Activated naive CD8-positive, alpha-beta T cell treated with anti-CD3 and anti-CD28 coated beads, Interleukin-2, amount 10 ng/mL, durations not matched to agents 7 days and 5 days (primary cell): ENCODE data around the gene ZNF500. TPM values are rescaled to one million over a fixed set of nuclear protein-coding genes. Genes with fewer than 3 reads are reported as not detected.
A peak's percentile ranks its signal among the peaks of the same experiment; 100 is the strongest.

ENCODE experiments used
- ATAC-seq: fragments of 150-1000 bp; cut with Tn5 transposase; one replicate; pipeline ENCODE4 v1.10.0; 2021; ENCODE audit warnings: low read depth, moderate library complexity
- POLR2A ChIA-PET: fragments of 350-600 bp; sonication (Branson Sonifier 250); formaldehyde crosslinking; loops from one replicate; lab custom pipeline; 2021; ENCODE audit warnings: antibody characterized with exemption; lab: Charles Lee
- DNase-seq: peaks from one replicate; pipeline ENCODE4 v3.0.0; 2021
- H3K27ac Mint-ChIP-seq: one replicate; pipeline ENCODE4 v1.8.0; 2022; ENCODE audit warnings: mild to moderate bottlenecking, mixed read lengths
- H3K27me3 Mint-ChIP-seq: one replicate; pipeline ENCODE4 v1.8.0; 2022; ENCODE audit warnings: mild to moderate bottlenecking, moderate library complexity, mixed read lengths
- H3K36me3 Mint-ChIP-seq: one replicate; pipeline ENCODE4 v1.8.0; 2021; ENCODE audit warnings: mild to moderate bottlenecking, mixed read lengths
- H3K4me1 Mint-ChIP-seq: one replicate; pipeline ENCODE4 v1.8.0; 2021; ENCODE audit warnings: mixed read lengths
- H3K4me3 Mint-ChIP-seq: one replicate; pipeline ENCODE4 v1.8.0; 2022; ENCODE audit warnings: mild to moderate bottlenecking, moderate library complexity, mixed read lengths
- H3K9me3 Mint-ChIP-seq: one replicate; pipeline ENCODE4 v1.8.0; 2021; ENCODE audit warnings: mixed read lengths
- total RNA-seq, 2 experiments: library from RNA; stranded (reverse); gene quantifications; one replicate each; pipeline ENCODE4 v1.2.3, GENCODE V29; 2021

ZNF500 gene
- total RNA-seq, 2 experiments from 2014 or later, result 22.5 to 23.8 TPM

GRCh38 chr16:4755687-4756086 lies 11.3 kb downstream of the ZNF500 start:
- Mint-ChIP-seq H3K36me3 (peaks cover 23% of the 10 kb centered on the region), H3K4me3 (no peak overlapping the region), H3K4me1 (no peaks in the 10 kb centered on the region), H3K9me3 (no peaks in the 10 kb centered on the region), H3K27me3 (no peaks in the 10 kb centered on the region), H3K27ac (no peak overlapping the region)
- ATAC-seq (no peak), DNase-seq (no peak)
- POLR2A ChIA-PET, result no interaction called here

DNA sequence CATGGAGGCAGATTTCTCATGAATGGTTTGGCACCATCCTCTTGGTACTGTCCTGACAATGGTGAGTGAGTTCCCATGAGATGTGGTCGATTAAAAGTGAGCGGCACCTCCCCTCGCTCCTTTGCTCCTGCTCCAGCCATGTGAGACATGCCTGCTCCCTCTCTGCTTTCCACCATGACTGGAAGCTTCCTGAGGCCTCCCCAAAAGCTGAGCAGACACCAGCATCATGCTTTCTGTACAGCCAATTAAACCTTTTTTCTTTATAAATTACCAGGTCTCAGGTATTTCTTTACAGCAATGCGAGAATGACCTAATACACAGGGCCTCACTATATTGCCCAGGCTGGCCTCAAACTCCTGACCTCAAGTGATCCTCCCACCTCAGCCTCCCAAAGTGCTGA lies 12.1 kb downstream of the ZNF500 start:
- POLR2A ChIA-PET, result no interaction called here
- ATAC-seq, result no peak
- no peaks in the 10 kb centered on the region for H3K4me1 Mint-ChIP-seq
- no peak overlapping the region for H3K27ac Mint-ChIP-seq
- no peak for DNase-seq
- no peaks in the 10 kb centered on the region for H3K27me3 Mint-ChIP-seq
- no peak overlapping the region for H3K4me3 Mint-ChIP-seq
- H3K36me3 Mint-ChIP-seq, result peaks cover 23% of the 10 kb centered on the region
- no peaks in the 10 kb centered on the region for H3K9me3 Mint-ChIP-seq

- ATAC-seq (no peak), DNase-seq (no peak)
- peaks cover 17% of the 10 kb centered on the region for H3K36me3 Mint-ChIP-seq
- peaks cover 6% of the 10 kb centered on the region for H3K4me1 Mint-ChIP-seq
- no peak overlapping the region for H3K27ac Mint-ChIP-seq
- H3K4me3 Mint-ChIP-seq, result no peak overlapping the region
- no peaks in the 10 kb centered on the region for H3K9me3 Mint-ChIP-seq
- no peaks in the 10 kb centered on the region for H3K27me3 Mint-ChIP-seq
- POLR2A ChIA-PET, result no interaction called here
Observed at GRCh38 chr16:4753227-4753626, 13.7 kb downstream of the ZNF500 start.

GRCh38 chr16:4752351-4753100 lies 14.4 kb downstream of the ZNF500 start:
- Mint-ChIP-seq H3K36me3 (peaks cover 17% of the 10 kb centered on the region), H3K4me1 (peaks cover 13% of the 10 kb centered on the region), H3K4me3 (no peak overlapping the region), H3K27me3 (no peaks in the 10 kb centered on the region), H3K27ac (no peak overlapping the region), H3K9me3 (no peaks in the 10 kb centered on the region)
- no peak for DNase-seq
- no peak for ATAC-seq
- POLR2A ChIA-PET, result no interaction called here

GRCh38 chr16:4750896-4751295 lies 16.1 kb downstream of the ZNF500 start:
- Mint-ChIP-seq H3K4me3 (no peak overlapping the region), H3K27ac (no peak overlapping the region), H3K4me1 (peaks cover 16% of the 10 kb centered on the region), H3K36me3 (peaks cover 15% of the 10 kb centered on the region), H3K27me3 (no peaks in the 10 kb centered on the region), H3K9me3 (no peaks in the 10 kb centered on the region)
- POLR2A ChIA-PET, result no interaction called here
- ATAC-seq (no peak), DNase-seq (no peak)

GRCh38 chr16:4749700-4750257 lies 17.2 kb downstream of the ZNF500 start:
- Mint-ChIP-seq H3K9me3 (no peaks in the 10 kb centered on the region), H3K27ac (no peak overlapping the region), H3K4me3 (no peak overlapping the region), H3K36me3 (peaks cover 5% of the 10 kb centered on the region), H3K4me1 (peaks cover 16% of the 10 kb centered on the region), H3K27me3 (no peaks in the 10 kb centered on the region)
- DNase-seq (no peak), ATAC-seq (no peak)
- POLR2A ChIA-PET, result interaction anchor here (0.7 to 4.0 kb wide), 2 partner anchors 15 to 26 kb away, joined by 3 to 28 read pairs; partner anchors contain the start of genes ANKS3 and DNAAF8

- H3K27me3 Mint-ChIP-seq, result no peaks in the 10 kb centered on the region
- peak overlapping the region; percentile 77 for H3K27ac Mint-ChIP-seq
- H3K4me1 Mint-ChIP-seq, result peaks cover 16% of the 10 kb centered on the region
- H3K36me3 Mint-ChIP-seq, result peaks cover 2% of the 10 kb centered on the region
- DNase-seq (no peak), ATAC-seq (no peak)
- POLR2A ChIA-PET, result interaction anchor here (0.7 to 4.0 kb wide), 4 partner anchors 12 to 25 kb away, joined by 3 to 28 read pairs (median 6); partner anchors contain the start of genes ANKS3, DNAAF8 and ZNF500
- no peaks in the 10 kb centered on the region for H3K9me3 Mint-ChIP-seq
- H3K4me3 Mint-ChIP-seq, result peak overlapping the region; percentile 16
Observed at GRCh38 chr16:4748682-4749411, 18.1 kb downstream of the ZNF500 start.

- ATAC-seq, result peak; percentile 44
- peaks cover 22% of the 10 kb centered on the region for H3K4me1 Mint-ChIP-seq
Observed at GRCh38 chr16:4747906-4748681, 18.9 kb downstream of the ZNF500 start.

DNA sequence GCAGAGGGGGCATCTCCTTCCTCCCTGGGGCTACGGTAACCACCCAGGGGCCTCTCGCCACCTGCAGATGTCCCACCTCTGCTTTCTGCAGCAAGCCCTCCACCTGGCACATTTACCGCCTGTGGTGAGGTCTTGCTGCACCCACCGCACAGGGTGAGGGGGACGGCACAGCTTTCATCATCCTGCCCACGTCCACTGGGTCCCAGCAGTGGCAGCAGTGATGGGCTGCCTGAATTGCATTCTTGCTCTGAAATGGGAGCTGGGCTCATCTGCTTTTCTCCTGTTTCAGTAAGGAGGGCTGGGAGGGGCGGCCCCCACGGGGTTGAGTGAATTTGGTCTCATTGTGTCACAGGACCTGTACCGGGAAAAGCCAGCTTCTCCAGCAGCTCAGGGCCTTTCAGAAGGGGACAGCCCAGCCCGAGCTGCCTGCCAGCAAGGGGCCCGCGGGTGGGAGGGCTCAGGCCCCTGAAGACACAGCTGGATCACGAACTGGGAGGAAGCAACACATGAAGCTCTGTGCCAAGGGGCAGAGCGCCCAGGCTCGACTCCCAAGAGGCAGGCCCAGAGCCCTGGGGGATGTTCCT lies 19.9 kb downstream of the ZNF500 start:
- H3K4me3 Mint-ChIP-seq, result no peak overlapping the region
- peaks cover 2% of the 10 kb centered on the region for H3K27me3 Mint-ChIP-seq
- H3K9me3 Mint-ChIP-seq, result no peaks in the 10 kb centered on the region
- POLR2A ChIA-PET, result interaction anchor here (1.1 to 4.0 kb wide), 5 partner anchors 8 to 99 kb away, joined by 3 to 28 read pairs (median 6); partner anchors contain the start of genes ANKS3, DNAAF8, NUDT16L1 and ZNF500
- peaks cover 2% of the 10 kb centered on the region for H3K36me3 Mint-ChIP-seq
- no peak for DNase-seq
- no peak for ATAC-seq
- H3K4me1 Mint-ChIP-seq, result peaks cover 23% of the 10 kb centered on the region
- H3K27ac Mint-ChIP-seq, result peak overlapping the region; percentile 77

More at GRCh38 chr16:4747906-4748681, 18.9 kb downstream of the ZNF500 start:
- POLR2A ChIA-PET, result interaction anchor here (1.0 to 4.0 kb wide), 6 partner anchors 9 to 98 kb away, joined by 3 to 28 read pairs (median 6); partner anchors contain the start of genes ANKS3, DNAAF8, NUDT16L1 and ZNF500
- H3K36me3 Mint-ChIP-seq, result peaks cover 2% of the 10 kb centered on the region
- H3K27ac Mint-ChIP-seq, result peak overlapping the region; percentile 77
- peak overlapping the region; percentile 49 for H3K4me3 Mint-ChIP-seq
- no peak for DNase-seq
- H3K9me3 Mint-ChIP-seq, result no peaks in the 10 kb centered on the region
- no peaks in the 10 kb centered on the region for H3K27me3 Mint-ChIP-seq

DNA sequence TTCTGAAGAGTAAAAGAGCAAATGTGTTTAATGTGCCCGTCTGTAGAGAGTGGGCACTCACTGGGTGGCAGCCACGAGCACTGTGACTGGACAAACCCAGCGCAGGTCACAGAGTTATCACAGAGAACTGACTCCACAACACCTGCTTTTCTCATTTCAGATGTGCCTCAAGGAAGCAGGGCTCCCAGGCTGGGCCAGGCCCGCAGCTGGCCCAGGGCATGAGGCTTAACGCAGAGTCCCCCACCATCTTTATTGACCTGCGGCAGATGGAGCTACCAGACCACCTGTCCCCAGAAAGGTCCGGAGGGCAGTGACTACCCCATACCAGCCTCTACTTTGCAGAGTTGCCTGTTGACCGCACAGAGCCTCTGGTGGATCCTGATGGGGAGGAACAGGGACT lies 20.7 kb downstream of the ZNF500 start:
- Mint-ChIP-seq H3K9me3 (no peaks in the 10 kb centered on the region), H3K4me3 (no peak overlapping the region), H3K36me3 (no peaks in the 10 kb centered on the region), H3K27me3 (peaks cover 4% of the 10 kb centered on the region), H3K4me1 (peaks cover 23% of the 10 kb centered on the region), H3K27ac (no peak overlapping the region)
- POLR2A ChIA-PET, result interaction anchor here (1.9 to 4.0 kb wide), 2 partner anchors 11 to 53 kb away, joined by 6 to 28 read pairs; partner anchors contain the start of genes ANKS3, DNAAF8 and NUDT16L1
- ATAC-seq (no peak), DNase-seq (no peak)

GRCh38 chr16:4745274-4745569 lies 21.7 kb downstream of the ZNF500 start:
- Mint-ChIP-seq H3K27ac (no peak overlapping the region), H3K4me1 (peaks cover 23% of the 10 kb centered on the region), H3K4me3 (no peak overlapping the region), H3K27me3 (peaks cover 4% of the 10 kb centered on the region), H3K9me3 (no peaks in the 10 kb centered on the region), H3K36me3 (no peaks in the 10 kb centered on the region)
- ATAC-seq (no peak), DNase-seq (no peak)
- POLR2A ChIA-PET, result interaction anchor here (2.3 kb wide), 1 partner anchor 11 kb away, joined by 9 read pairs; the partner anchor contains the start of genes ANKS3 and DNAAF8

DNA sequence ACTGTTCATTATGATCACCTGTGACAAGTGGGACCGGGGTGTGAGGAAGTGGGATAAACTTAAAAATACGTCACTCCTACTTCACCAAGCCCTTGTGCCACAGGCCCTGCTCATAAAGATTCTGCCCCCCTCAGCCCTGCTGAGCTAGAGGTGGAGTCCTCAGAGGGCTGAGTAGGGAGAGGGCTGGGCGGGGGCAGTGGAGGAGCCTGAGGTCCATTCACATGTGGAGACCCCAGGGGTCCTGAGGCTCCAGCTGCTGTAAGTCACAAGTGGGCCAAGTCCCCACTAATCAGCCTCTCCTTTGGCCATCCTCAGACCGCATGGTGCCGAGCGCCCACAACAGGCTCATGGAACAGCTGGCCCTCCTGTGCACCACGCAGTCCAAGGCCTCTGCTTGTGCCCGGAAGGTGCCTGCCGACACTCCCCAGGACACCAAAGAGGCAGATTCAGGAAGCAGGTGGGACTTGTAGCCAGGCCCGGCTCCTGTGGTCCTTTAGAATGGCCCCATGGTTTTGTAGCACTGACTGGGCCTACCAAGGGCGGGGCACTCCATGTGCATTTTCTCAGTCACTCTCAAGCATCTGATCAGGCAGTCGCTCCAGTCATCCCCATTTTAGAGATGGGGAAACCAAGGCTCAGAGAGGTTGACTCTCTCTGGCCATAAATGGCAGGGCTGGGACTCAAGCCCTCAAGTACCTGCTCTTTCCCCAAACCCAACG lies 22.2 kb downstream of the ZNF500 start:
- no peaks in the 10 kb centered on the region for H3K36me3 Mint-ChIP-seq
- H3K27me3 Mint-ChIP-seq, result peaks cover 4% of the 10 kb centered on the region
- no peaks in the 10 kb centered on the region for H3K9me3 Mint-ChIP-seq
- peaks cover 23% of the 10 kb centered on the region for H3K4me1 Mint-ChIP-seq
- H3K4me3 Mint-ChIP-seq, result no peak overlapping the region
- H3K27ac Mint-ChIP-seq, result no peak overlapping the region
- ATAC-seq (no peak), DNase-seq (no peak)
- POLR2A ChIA-PET, result interaction anchor here (2.3 kb wide), 1 partner anchor 10 kb away, joined by 9 read pairs; the partner anchor contains the start of genes ANKS3 and DNAAF8
